Keratinocyte (primary cell): Measurements from ENCODE around the gene FHL1.

ENCODE experiments used
- EZH2 ChIP-seq: IDR thresholded peaks from one replicate; pipeline ENCODE4 v1.6.1; 2012; ENCODE audit warnings: inconsistent platforms, mild to moderate bottlenecking, low read length, moderate library complexity
- TF ChIP-seq, protein P1 (sequence below), 3 experiments: IDR thresholded peaks in 1 of 3; conservative IDR thresholded peaks in 1 of 3; optimal IDR thresholded peaks in 1 of 3; 2 replicates in 2 of 3; 3 replicates in 1 of 3; pipeline versions ENCODE3 to v1.5.1; 2011; ENCODE audit warnings: low read length in 3 of 3, mild to moderate bottlenecking in 3 of 3, moderate library complexity in 2 of 3, control low read depth in 1 of 3, inconsistent platforms in 1 of 3; ENCODE audit not compliant: insufficient read depth in 2 of 3; ENCODE audit errors: extremely low read depth in 1 of 3

DNA sequence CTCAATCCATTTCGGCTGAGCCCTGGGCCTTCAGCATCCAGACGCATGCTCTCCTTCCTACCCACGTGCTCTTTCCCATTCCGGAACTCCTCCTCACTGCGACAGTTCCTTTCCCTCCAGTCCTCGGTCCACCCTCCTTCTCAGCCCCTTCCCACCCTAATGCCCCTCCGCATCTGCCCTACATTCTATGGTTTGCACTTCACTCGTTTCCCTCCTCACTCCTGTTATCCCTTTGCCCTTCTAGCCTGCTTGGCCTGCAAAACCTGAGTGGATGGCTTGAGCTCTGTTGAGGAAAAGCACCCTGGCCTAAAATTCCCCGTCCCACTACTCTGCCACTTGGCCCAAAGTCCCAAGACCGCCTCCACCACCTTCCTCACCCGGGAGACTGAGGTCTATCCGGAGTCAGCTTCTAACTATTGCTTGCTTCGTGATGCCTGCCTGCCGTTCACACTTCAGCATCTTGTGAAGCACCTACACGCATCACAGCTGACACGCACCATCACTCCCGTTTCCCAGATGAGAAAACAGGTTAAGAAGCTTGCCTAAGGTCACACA lies 65.3 kb downstream of the FHL1 start:
- TF ChIP-seq EZH2 = no peak
- TF ChIP-seq, protein P1, sequence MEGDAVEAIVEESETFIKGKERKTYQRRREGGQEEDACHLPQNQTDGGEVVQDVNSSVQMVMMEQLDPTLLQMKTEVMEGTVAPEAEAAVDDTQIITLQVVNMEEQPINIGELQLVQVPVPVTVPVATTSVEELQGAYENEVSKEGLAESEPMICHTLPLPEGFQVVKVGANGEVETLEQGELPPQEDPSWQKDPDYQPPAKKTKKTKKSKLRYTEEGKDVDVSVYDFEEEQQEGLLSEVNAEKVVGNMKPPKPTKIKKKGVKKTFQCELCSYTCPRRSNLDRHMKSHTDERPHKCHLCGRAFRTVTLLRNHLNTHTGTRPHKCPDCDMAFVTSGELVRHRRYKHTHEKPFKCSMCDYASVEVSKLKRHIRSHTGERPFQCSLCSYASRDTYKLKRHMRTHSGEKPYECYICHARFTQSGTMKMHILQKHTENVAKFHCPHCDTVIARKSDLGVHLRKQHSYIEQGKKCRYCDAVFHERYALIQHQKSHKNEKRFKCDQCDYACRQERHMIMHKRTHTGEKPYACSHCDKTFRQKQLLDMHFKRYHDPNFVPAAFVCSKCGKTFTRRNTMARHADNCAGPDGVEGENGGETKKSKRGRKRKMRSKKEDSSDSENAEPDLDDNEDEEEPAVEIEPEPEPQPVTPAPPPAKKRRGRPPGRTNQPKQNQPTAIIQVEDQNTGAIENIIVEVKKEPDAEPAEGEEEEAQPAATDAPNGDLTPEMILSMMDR (optimal IDR thresholded peaks at IDR 0.05 in 1 of 3, IDR thresholded peaks at IDR 0.05 in 1 of 3, conservative IDR thresholded peaks at IDR 0.05 in 1 of 3; ENCODE audit: extremely low read depth in 1 of 3, insufficient read depth in 2 of 3, low read length in 3 of 3) = no peak
